GM12892 (cell line): ENCODE results near the gene CLSTN1.

ENCODE experiments used
- DNase-seq: peaks from one replicate; pipeline ENCODE4 v3.0.0; 2011; ENCODE audit not compliant: insufficient read length
- FAIRE-seq: peaks from 2 replicates; lab custom pipeline; 2011; peaks lifted over from hg19 to GRCh38; lab: Jason Lieb, UNC
- POLR2A ChIP-seq: IDR thresholded peaks from 2 replicates; pipeline ENCODE4 v1.6.1; 2011; ENCODE audit warnings: low read depth, low read length, control low read depth
- POLR2AphosphoS5 ChIP-seq: IDR thresholded peaks from 2 replicates; pipeline ENCODE4 v1.6.1; 2011; ENCODE audit warnings: low read depth, low read length, control low read depth
- TAF1 ChIP-seq: IDR thresholded peaks from 2 replicates; pipeline ENCODE4 v1.6.1; 2011; ENCODE audit warnings: low read depth, mild to moderate bottlenecking, control low read depth, low read length, borderline replicate concordance

CLSTN1 gene

DNA sequence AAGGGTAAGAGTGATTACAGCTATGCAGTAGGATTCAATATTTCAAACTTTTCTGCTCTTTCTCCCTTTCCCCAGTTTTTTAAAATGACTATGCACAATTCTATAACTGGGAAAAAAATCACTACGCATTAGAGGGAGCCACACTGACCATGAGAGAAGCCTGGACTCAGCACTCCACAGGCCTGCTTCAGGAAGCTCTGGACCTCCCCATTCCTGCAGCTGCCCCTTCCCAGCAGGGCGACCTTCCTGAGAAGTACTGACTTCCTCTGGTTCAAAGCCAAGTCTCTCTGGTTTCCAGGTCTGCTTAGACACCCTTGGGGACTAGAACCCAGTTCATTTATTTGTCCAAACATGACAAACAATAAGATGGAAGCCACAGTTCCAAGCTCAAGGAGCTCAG, 42.0 kb upstream of the CLSTN1 start:
- no peak for DNase-seq
- TF ChIP-seq POLR2AphosphoS5, result no peak
- TF ChIP-seq TAF1, result no peak
- no peak for TF ChIP-seq POLR2A
- FAIRE-seq, result no peak

DNA sequence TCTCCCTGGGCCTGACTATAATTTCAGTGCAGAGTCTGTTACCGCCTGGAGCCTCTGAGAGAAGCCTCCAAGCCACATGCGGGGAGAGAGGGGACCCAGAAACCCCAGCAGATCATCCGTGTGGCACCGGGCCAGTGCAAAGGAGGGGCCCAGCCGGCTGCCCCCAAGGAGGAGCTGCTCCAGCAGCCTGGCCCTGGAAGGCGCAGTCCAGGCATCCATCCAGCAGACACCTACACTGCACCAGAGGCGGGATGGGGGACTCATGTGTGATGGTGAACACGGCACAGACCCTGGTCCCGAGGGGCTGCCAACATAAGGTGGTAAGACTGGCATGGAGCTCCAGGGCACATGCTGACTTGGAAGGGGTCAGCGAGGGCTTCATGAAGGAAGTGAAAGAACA, 39.6 kb upstream of the CLSTN1 start:
- TF ChIP-seq POLR2A, result no peak
- TF ChIP-seq POLR2AphosphoS5, result no peak
- no peak for TF ChIP-seq TAF1
- FAIRE-seq (no peak), DNase-seq (no peak)

DNA sequence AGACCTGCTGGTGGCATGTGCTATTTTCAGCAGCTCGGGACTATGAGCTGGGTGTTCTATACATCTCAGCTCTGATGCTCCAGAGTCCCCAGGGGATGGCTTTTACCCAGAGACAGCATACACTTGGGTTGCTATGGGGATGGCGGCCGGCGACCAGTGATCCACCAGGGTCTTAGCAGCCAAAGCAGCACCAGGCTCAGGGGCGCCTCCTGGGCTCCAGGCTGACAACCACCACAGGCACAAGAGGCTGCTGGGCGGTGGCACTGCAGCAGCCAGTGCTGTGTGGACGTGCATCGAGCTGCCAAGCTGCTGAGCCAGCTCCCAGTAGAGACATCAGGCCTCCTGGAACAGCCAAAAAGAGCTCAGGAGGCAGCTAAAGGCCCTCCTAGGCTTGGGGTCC, 37.6 kb upstream of the CLSTN1 start:
- DNase-seq, result no peak
- TF ChIP-seq TAF1 (no peak), POLR2AphosphoS5 (no peak), POLR2A (no peak)
- no peak for FAIRE-seq

DNA sequence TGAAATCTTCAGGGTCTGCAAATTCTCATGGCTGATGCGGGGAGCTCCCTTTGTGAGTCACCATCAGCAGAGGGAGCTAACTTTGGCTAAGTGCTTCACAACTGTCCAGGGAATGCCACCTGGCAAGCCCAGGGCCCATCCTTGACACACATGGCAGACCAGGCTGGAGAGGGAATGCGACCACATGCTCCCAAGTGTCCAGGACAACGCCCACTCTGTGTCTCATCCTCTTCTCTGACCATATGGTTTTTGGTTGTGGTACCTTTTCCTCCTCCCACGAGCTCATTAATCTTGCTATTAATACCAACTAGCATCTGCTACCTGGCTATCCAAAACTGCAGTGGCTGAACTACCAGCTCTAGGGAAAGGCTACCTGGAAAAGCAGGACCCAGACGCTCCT, 37.1 kb upstream of the CLSTN1 start:
- FAIRE-seq (no peak), DNase-seq (no peak)
- no peak for TF ChIP-seq POLR2AphosphoS5
- no peak for TF ChIP-seq TAF1
- TF ChIP-seq POLR2A, result no peak

DNA sequence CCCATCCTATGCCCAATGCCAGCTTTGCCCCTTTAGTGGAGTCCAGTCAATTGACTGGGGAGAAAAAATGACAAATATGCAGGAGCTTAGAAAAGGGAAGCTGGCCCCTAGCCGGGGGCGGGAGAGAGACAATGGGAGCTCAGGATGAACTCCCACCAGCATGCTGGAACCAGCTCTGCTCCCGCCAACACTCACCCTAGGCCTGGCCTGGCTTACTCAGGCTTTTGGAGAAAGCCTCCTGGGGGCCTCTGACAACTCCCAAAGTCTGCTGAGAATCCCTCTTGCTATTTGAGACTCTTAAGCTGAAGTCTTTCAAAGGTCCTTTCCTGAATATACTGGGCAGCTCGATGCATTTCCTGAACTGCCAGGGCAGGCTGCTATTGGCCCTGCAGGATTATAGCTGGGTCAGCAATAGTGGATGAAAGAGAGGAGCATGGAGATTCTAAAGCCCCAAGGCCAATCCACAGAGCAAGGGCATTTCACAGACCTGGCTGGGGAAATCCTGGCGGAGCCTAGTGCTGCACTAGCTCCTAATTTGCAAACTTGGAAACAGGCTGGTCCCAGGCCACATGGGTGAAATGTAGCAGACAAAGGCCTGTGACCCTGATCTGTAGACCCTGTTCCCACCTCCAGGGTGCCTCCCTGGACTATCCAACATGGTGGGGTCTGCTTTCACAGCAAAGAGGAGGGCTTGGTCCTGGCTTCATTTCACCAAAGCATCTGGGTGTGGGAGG, 35.7 kb upstream of the CLSTN1 start:
- FAIRE-seq, result no peak
- no peak for DNase-seq
- no peak for TF ChIP-seq POLR2A
- TF ChIP-seq TAF1, result no peak
- TF ChIP-seq POLR2AphosphoS5, result no peak

DNA sequence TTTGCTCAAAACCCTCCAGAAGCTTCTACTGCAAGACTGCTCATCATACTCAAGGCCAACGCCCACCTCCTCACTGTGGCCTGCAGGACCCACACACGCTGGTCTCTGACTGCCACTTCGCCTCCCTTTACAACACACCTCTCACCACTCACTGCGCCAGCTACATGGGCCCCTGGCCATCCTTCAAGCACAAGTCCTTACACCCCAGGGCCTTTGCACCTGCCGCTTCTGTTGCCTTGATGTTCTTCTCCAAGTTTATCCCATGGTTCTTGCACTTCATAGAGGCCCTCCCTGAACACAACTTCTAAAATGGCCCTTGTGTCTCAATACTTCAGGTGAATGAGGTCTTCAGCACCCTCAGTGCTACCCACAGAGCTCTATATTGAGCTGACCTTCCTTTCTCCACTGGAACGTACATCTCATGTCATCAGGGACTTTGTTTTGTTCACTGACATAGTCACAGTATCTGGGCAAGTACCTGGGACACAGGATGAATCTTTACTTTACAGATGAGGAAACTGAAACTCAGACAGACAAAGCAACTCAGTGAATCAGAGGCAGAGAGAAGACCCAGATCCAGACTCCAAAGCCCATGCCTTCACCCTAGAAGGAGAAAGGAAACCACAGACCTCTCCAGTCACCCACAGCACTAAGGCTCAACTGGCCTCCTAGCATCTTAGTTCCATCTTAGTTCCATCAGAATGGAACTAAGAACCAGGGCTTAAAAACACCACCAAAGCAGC, 34.7 kb upstream of the CLSTN1 start:
- FAIRE-seq (no peak), DNase-seq (no peak)
- no peak for TF ChIP-seq POLR2A
- TF ChIP-seq POLR2AphosphoS5, result no peak
- TF ChIP-seq TAF1, result no peak

DNA sequence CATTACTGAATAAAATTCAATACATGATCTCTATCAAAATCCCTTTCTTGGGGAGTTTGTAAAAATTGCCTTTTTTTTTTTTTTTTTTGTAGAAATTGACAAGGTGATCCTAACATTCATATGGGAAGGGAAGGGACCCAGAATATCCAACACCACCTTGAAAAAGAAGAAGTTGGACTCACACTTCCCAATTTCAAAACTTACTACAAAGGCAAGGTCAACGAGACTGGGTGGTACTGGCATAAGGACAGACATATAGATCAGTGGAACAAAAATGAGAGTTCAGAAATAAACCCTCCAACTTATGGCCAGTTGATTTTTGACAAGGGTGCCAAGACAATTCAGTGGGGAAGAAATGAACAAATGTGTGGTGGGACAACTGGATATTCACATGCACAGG, 31.4 kb upstream of the CLSTN1 start:
- no peak for FAIRE-seq
- TF ChIP-seq POLR2A (no peak), TAF1 (no peak), POLR2AphosphoS5 (no peak)
- DNase-seq, result no peak

DNA sequence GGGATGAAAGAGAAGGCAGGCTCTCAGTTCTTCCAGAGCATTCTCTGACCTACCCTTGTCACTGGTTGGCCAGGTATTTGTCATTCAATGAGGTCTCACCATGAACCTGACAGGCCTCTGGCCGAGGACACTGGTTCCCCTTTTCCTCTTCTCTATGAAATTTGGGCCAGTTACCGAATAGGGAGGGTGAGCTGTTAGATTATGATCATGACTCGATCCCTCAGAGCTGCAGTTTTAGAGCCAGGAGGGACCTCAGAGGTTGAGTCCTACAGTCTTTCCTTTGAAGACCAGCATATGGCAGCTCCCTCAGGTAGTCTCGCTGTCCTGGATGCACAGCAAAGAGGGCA, 29.5 kb upstream of the CLSTN1 start:
- no peak for TF ChIP-seq TAF1
- no peak for TF ChIP-seq POLR2AphosphoS5
- no peak for TF ChIP-seq POLR2A
- no peak for FAIRE-seq
- no peak for DNase-seq

DNA sequence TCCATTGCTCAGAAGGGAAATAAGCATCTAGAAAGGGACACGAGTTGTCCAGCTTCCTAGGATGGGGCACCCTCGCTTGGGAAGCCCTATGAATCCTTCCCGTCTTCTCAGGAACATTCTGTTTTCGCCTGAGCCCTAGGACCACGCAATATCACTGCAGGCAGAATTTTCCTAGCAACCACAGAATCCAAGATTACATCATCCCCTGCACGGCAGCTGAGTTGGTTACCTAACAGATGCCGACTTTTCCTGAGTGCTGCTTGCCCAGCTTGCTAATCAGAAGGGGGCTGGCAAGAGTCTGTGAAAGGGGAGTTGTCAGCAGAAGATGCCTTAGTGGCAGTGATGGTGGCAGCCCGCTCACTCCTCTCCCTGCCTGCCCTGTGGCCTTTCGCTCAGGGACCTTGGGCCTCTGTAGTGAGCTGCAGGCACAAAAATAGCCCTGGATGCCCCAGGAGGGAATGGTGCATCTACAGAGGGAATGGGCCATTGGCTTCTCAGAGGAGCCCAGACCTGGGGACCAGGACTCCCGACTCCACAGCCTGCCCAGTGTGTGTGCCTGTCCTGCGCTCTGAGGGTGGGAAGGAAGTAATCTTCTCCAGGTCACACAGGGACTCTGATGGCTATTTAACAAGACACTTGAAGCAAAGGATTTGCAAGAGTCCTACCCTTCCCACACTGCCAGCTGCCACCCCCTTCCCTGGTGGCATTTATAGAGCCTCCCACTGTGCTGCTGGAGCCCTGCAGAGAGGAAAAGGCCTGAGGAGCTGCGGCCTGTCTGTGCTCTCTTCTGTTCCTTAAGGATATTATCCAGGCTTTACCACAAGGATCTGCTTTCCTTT, 28.9 kb upstream of the CLSTN1 start:
- no peak for DNase-seq
- FAIRE-seq, result no peak
- TF ChIP-seq POLR2A (no peak), POLR2AphosphoS5 (no peak), TAF1 (no peak)

DNA sequence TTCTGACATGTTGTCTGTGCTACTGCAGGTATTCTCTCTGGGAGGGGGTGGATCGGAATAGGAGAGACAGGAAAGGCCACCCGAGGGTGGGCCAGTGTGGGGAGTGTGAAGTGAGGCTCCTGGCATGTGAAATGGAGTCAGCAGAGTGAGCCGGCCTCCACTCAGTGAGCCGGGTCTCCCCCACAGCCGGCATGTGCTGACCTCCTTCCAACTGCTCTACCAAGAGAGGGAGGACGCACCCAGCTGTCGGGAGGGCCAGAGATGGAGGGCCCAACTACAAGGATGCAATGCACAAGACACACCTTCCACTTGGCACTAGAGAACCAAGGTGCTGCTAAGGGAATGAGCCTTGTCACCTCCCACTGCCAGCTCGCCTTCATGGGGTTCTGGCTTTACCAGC, 28.2 kb upstream of the CLSTN1 start:
- DNase-seq (no peak), FAIRE-seq (no peak)
- no peak for TF ChIP-seq POLR2AphosphoS5
- TF ChIP-seq POLR2A, result no peak
- no peak for TF ChIP-seq TAF1

DNA sequence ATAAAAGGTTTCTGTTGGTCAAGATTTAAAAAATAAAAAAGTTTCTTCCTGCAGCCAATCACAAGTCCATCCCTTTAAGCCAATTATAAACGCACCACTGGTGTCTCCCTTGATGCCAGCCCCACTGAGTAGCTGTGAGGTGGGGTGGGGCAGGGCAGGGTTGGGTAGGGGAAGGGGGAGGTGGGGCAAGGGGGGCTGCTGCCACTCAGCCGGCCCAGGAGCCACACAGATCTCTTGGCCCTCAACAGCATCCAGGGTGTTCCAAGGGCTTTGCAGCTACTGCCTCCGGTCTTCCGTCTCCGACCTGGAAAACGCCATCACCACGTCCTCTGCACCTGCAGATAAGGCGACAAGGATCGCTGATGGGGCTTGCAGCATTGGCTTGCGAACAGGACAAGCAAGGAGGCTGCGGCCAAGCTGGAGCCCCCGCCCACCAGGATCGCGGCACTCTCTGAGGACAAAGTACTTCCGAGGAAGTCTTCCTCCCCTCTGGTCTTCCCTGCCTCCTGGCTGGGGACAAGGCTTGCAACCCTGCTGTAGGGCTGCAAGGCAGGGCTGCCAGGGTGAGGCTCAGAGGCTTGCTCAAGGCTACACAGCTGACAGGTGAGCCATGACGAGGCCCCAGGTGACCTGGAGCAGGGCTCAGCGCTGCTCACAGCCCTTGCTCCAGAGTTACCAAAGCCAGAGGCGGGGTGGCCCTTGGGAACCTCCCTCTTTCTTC, 26.8 kb upstream of the CLSTN1 start:
- TF ChIP-seq TAF1 (no peak), POLR2AphosphoS5 (no peak), POLR2A (no peak)
- DNase-seq (no peak), FAIRE-seq (no peak)
